Naive thymus-derived CD8-positive, alpha-beta T cell (primary cell): ENCODE data around the gene SCMH1. TPM values are rescaled to one million over a fixed set of nuclear protein-coding genes. Genes with fewer than 3 reads are reported as not detected.

Experiments used
- ATAC-seq, 2 donors: fragments of 150-1000 bp; cut with Tn5 transposase in 1 of 2; sonication (Bioruptor Pico), chemical (Tn5 transposase) in 1 of 2; 1 replicate in 1 of 2; 2 replicates in 1 of 2; pipeline ENCODE4 v1.10.0; 2021; ENCODE audit warnings: mild to moderate bottlenecking in 2 of 2, moderate library complexity in 2 of 2
- POLR2A ChIA-PET: fragments of 350-600 bp; sonication (Branson Sonifier 250); formaldehyde crosslinking; loops from one replicate; lab custom pipeline; 2021; ENCODE audit warnings: antibody characterized with exemption; lab: Charles Lee
- DNase-seq, 10 donors: peaks; one replicate each; pipeline versions ENCODE4 v3.0.0 to v3.0.0-alpha.2; 2020 to 2022
- H3K27ac Mint-ChIP-seq, 10 donors: one replicate each; pipeline ENCODE4 v1.8.0; 2020 to 2022; ENCODE audit warnings: mild to moderate bottlenecking in 10 of 10, mixed read lengths in 10 of 10, moderate library complexity in 4 of 10, inconsistent platforms in 1 of 10
- H3K27me3 Mint-ChIP-seq, 5 donors: one replicate each; pipeline ENCODE4 v1.8.0; 2021 to 2022; ENCODE audit warnings: mixed read lengths in 5 of 5
- H3K36me3 Mint-ChIP-seq, 3 donors: one replicate each; pipeline ENCODE4 v1.8.0; 2020 to 2022; ENCODE audit warnings: mixed read lengths in 3 of 3, mild to moderate bottlenecking in 2 of 3, inconsistent platforms in 1 of 3
- H3K4me1 Mint-ChIP-seq, 4 donors: one replicate each; pipeline ENCODE4 v1.8.0; 2021 to 2022; ENCODE audit warnings: mixed read lengths in 4 of 4
- H3K4me3 Mint-ChIP-seq, 10 donors: one replicate each; pipeline ENCODE4 v1.8.0; 2020 to 2022; ENCODE audit warnings: mild to moderate bottlenecking in 10 of 10, mixed read lengths in 10 of 10, moderate library complexity in 6 of 10, inconsistent platforms in 1 of 10
- H3K9me3 Mint-ChIP-seq, 9 donors: one replicate each; pipeline ENCODE4 v1.8.0; 2020 to 2022; ENCODE audit warnings: mixed read lengths in 9 of 9, mild to moderate bottlenecking in 3 of 9, inconsistent platforms in 1 of 9, moderate library complexity in 1 of 9
- polyA plus RNA-seq, 3 donors: library from polyadenylated mRNA; unstranded; fragments of 300-500 nt; fragmentation: Illumina TruSeq; gene quantifications; one replicate each; pipeline ENCODE4 v1.2.3, GENCODE V29; 2021
- total RNA-seq, 8 experiments: library from RNA in 2 of 8; stranded (reverse) in 2 of 8; gene quantifications; one replicate each; pipeline ENCODE4 v1.2.3 and lab custom pipeline; 2021 to 2026

Gene SCMH1
- total and polyA plus RNA-seq, 5 experiments from 2014 or later, result 2.5 to 18.1 (median 7.3) TPM

GRCh38 chr1:41161846-41162245 lies 80.3 kb downstream of the SCMH1 start:
- no peaks in the 10 kb centered on the region for H3K27me3 Mint-ChIP-seq
- no peak overlapping the region for H3K27ac Mint-ChIP-seq
- H3K4me3 Mint-ChIP-seq, result no peak overlapping the region
- DNase-seq, result no peak
- POLR2A ChIA-PET, result no interaction called here
- peaks cover 0 to 9% (median 2%) of the 10 kb centered on the region in 9 donors for H3K9me3 Mint-ChIP-seq
- H3K4me1 Mint-ChIP-seq, result no peaks in the 10 kb centered on the region
- ATAC-seq, result no peak
- H3K36me3 Mint-ChIP-seq, result peaks cover 0 to 32% (median 23%) of the 10 kb centered on the region in 3 donors

GRCh38 chr1:41160498-41161110 lies 81.5 kb downstream of the SCMH1 start:
- H3K27me3 Mint-ChIP-seq, result no peaks in the 10 kb centered on the region
- H3K36me3 Mint-ChIP-seq, result peaks cover 0 to 32% (median 17%) of the 10 kb centered on the region in 3 donors
- no peak overlapping the region for H3K27ac Mint-ChIP-seq
- H3K4me3 Mint-ChIP-seq, result no peak overlapping the region
- DNase-seq (no peak), ATAC-seq (no peak)
- H3K9me3 Mint-ChIP-seq, result peaks cover 0 to 1% (median 0%) of the 10 kb centered on the region in 9 donors
- H3K4me1 Mint-ChIP-seq, result no peaks in the 10 kb centered on the region
- POLR2A ChIA-PET, result no interaction called here

GRCh38 chr1:41158966-41159365 lies 83.1 kb downstream of the SCMH1 start:
- POLR2A ChIA-PET, result no interaction called here
- Mint-ChIP-seq H3K4me3 (no peak overlapping the region), H3K9me3 (no peaks in the 10 kb centered on the region), H3K36me3 (peaks cover 0 to 33% (median 17%) of the 10 kb centered on the region in 3 donors), H3K27ac (no peak overlapping the region), H3K27me3 (no peaks in the 10 kb centered on the region), H3K4me1 (no peaks in the 10 kb centered on the region)
- DNase-seq, result no peak
- no peak for ATAC-seq

GRCh38 chr1:41158147-41158875 lies 83.8 kb downstream of the SCMH1 start:
- H3K4me3 Mint-ChIP-seq, result no peak overlapping the region

GRCh38 chr1:41155105-41155504 lies 87.0 kb downstream of the SCMH1 start:
- Mint-ChIP-seq H3K4me3 (no peak overlapping the region), H3K9me3 (no peaks in the 10 kb centered on the region), H3K27me3 (no peaks in the 10 kb centered on the region), H3K36me3 (peaks cover 0 to 41% (median 24%) of the 10 kb centered on the region in 3 donors), H3K4me1 (no peaks in the 10 kb centered on the region), H3K27ac (no peak overlapping the region)
- POLR2A ChIA-PET, result no interaction called here
- ATAC-seq, result no peak
- no peak for DNase-seq

More at GRCh38 chr1:41158147-41158875, 83.8 kb downstream of the SCMH1 start:
- peaks cover 0 to 32% (median 16%) of the 10 kb centered on the region in 3 donors for H3K36me3 Mint-ChIP-seq
- H3K27ac Mint-ChIP-seq, result no peak overlapping the region
- ATAC-seq (no peak), DNase-seq (no peak)
- H3K27me3 Mint-ChIP-seq, result no peaks in the 10 kb centered on the region
- POLR2A ChIA-PET, result no interaction called here
- no peaks in the 10 kb centered on the region for H3K9me3 Mint-ChIP-seq
- no peaks in the 10 kb centered on the region for H3K4me1 Mint-ChIP-seq

- DNase-seq (no peak), ATAC-seq (no peak)
- Mint-ChIP-seq H3K36me3 (peaks cover 10 to 48% (median 34%) of the 10 kb centered on the region in 3 donors), H3K4me1 (no peaks in the 10 kb centered on the region), H3K27me3 (no peaks in the 10 kb centered on the region), H3K4me3 (no peak overlapping the region), H3K27ac (no peak overlapping the region), H3K9me3 (no peaks in the 10 kb centered on the region)
- POLR2A ChIA-PET, result no interaction called here
Measured at GRCh38 chr1:41153750-41154274, 88.3 kb downstream of the SCMH1 start.

- POLR2A ChIA-PET, result no interaction called here
- no peak overlapping the region for H3K4me3 Mint-ChIP-seq
Measured at GRCh38 chr1:41152622-41153044, 89.5 kb downstream of the SCMH1 start.

GRCh38 chr1:41151846-41152245 lies 90.3 kb downstream of the SCMH1 start:
- POLR2A ChIA-PET, result no interaction called here
- Mint-ChIP-seq H3K9me3 (no peaks in the 10 kb centered on the region), H3K27ac (no peak overlapping the region), H3K4me3 (no peak overlapping the region), H3K36me3 (peaks cover 10 to 43% (median 27%) of the 10 kb centered on the region in 3 donors), H3K27me3 (no peaks in the 10 kb centered on the region), H3K4me1 (no peaks in the 10 kb centered on the region)
- DNase-seq (no peak), ATAC-seq (no peak)

More at GRCh38 chr1:41152622-41153044, 89.5 kb downstream of the SCMH1 start:
- ATAC-seq, result no peak
- H3K27me3 Mint-ChIP-seq, result no peaks in the 10 kb centered on the region
- H3K27ac Mint-ChIP-seq, result no peak overlapping the region
- no peaks in the 10 kb centered on the region for H3K4me1 Mint-ChIP-seq
- H3K36me3 Mint-ChIP-seq, result peaks cover 10 to 38% (median 27%) of the 10 kb centered on the region in 3 donors
- no peaks in the 10 kb centered on the region for H3K9me3 Mint-ChIP-seq
- no peak for DNase-seq

- H3K4me1 Mint-ChIP-seq, result no peaks in the 10 kb centered on the region
- H3K36me3 Mint-ChIP-seq, result peaks cover 10 to 46% (median 37%) of the 10 kb centered on the region in 3 donors
- H3K9me3 Mint-ChIP-seq, result no peaks in the 10 kb centered on the region
- H3K27me3 Mint-ChIP-seq, result no peaks in the 10 kb centered on the region
- POLR2A ChIA-PET, result no interaction called here
- ATAC-seq (no peak), DNase-seq (no peak)
- H3K4me3 Mint-ChIP-seq, result no peak overlapping the region
- H3K27ac Mint-ChIP-seq, result no peak overlapping the region
Measured at GRCh38 chr1:41149570-41149969, 92.5 kb downstream of the SCMH1 start.

- Mint-ChIP-seq H3K9me3 (peaks cover 0 to 6% (median 2%) of the 10 kb centered on the region in 9 donors), H3K4me3 (no peak overlapping the region), H3K36me3 (peaks cover 12 to 54% (median 53%) of the 10 kb centered on the region in 3 donors), H3K27ac (no peak overlapping the region), H3K27me3 (no peaks in the 10 kb centered on the region), H3K4me1 (no peaks in the 10 kb centered on the region)
- ATAC-seq (no peak), DNase-seq (no peak)
- POLR2A ChIA-PET, result no interaction called here
Measured at GRCh38 chr1:41144285-41144684, 97.8 kb downstream of the SCMH1 start.

- H3K9me3 Mint-ChIP-seq, result peaks cover 0 to 6% (median 2%) of the 10 kb centered on the region in 9 donors
- no peak overlapping the region for H3K4me3 Mint-ChIP-seq
- H3K27me3 Mint-ChIP-seq, result no peaks in the 10 kb centered on the region
- DNase-seq (no peak), ATAC-seq (no peak)
- H3K27ac Mint-ChIP-seq, result no peak overlapping the region
- H3K36me3 Mint-ChIP-seq, result peaks cover 23 to 74% (median 69%) of the 10 kb centered on the region in 3 donors
- POLR2A ChIA-PET, result no interaction called here
- H3K4me1 Mint-ChIP-seq, result peaks cover 0 to 6% (median 0%) of the 10 kb centered on the region in 4 donors
Measured at GRCh38 chr1:41138549-41138948, 103.6 kb downstream of the SCMH1 start.

- H3K4me1 Mint-ChIP-seq, result peaks cover 0 to 6% (median 1%) of the 10 kb centered on the region in 4 donors
- H3K9me3 Mint-ChIP-seq, result peaks cover 0 to 8% (median 0%) of the 10 kb centered on the region in 9 donors
- H3K4me3 Mint-ChIP-seq, result no peak overlapping the region
- DNase-seq (no peak), ATAC-seq (no peak)
- no peak overlapping the region for H3K27ac Mint-ChIP-seq
- peaks cover 15 to 59% (median 57%) of the 10 kb centered on the region in 3 donors for H3K36me3 Mint-ChIP-seq
- H3K27me3 Mint-ChIP-seq, result no peaks in the 10 kb centered on the region
- POLR2A ChIA-PET, result no interaction called here
Measured at GRCh38 chr1:41135196-41135947, 106.7 kb downstream of the SCMH1 start.
